Jurkat, Clone E6-1 (cell line): Measurements from ENCODE around the gene NHERF2.

Experiments used
- DNase-seq: peaks from one replicate; pipeline ENCODE4 v3.0.0-alpha.2; 2011; ENCODE audit warnings: low read depth, low spot score
- H3K4me3 ChIP-seq: 2 replicates; pipeline ENCODE4 v1.5.1; 2011; ENCODE audit warnings: mild to moderate bottlenecking, low read length, control low read depth, moderate library complexity

The NHERF2 gene

GRCh38 chr16:2086812-2087747 lies 60.4 kb downstream of the NHERF2 start:
- no peak overlapping the region for H3K4me3 ChIP-seq
- no peak for DNase-seq

GRCh38 chr16:2087748-2088631 lies 61.3 kb downstream of the NHERF2 start:
- H3K4me3 ChIP-seq = no peak overlapping the region
- no peak for DNase-seq
